Ishikawa (cell line): ENCODE data around the gene LAPTM5.

Source experiments
- CEBPB ChIP-seq: IDR thresholded peaks from 2 replicates; pipeline ENCODE4 v1.6.1; 2012
- CREB1 ChIP-seq: IDR thresholded peaks from 2 replicates; pipeline ENCODE4 v1.6.1; 2012; ENCODE audit warnings: low read depth
- EP300 ChIP-seq: IDR thresholded peaks from 2 replicates; pipeline ENCODE4 v1.6.1; 2012; ENCODE audit warnings: borderline replicate concordance
- FOXM1 ChIP-seq: IDR thresholded peaks from 2 replicates; pipeline ENCODE4 v1.6.1; 2012; ENCODE audit warnings: low read depth, borderline replicate concordance
- MAX ChIP-seq: IDR thresholded peaks from 2 replicates; pipeline ENCODE4 v1.6.1; 2012
- NFIC ChIP-seq: IDR thresholded peaks from 2 replicates; pipeline ENCODE4 v1.6.1; 2012
- RAD21 ChIP-seq: IDR thresholded peaks from 2 replicates; pipeline ENCODE4 v1.6.1; 2012; ENCODE audit warnings: low read depth
- REST ChIP-seq: IDR thresholded peaks from 2 replicates; pipeline ENCODE4 v1.6.1; 2012; ENCODE audit warnings: low read depth, mild to moderate bottlenecking
- TAF1 ChIP-seq: IDR thresholded peaks from 2 replicates; pipeline ENCODE4 v1.6.1; 2012; ENCODE audit warnings: low read depth, mild to moderate bottlenecking
- TCF12 ChIP-seq: IDR thresholded peaks from 2 replicates; pipeline ENCODE4 v1.6.1; 2012; ENCODE audit warnings: low read depth
- TEAD4 ChIP-seq: IDR thresholded peaks from 2 replicates; pipeline ENCODE4 v1.6.1; 2012
- USF1 ChIP-seq: IDR thresholded peaks from 2 replicates; pipeline ENCODE4 v1.6.1; 2012
- YY1 ChIP-seq: IDR thresholded peaks from 2 replicates; pipeline ENCODE4 v1.6.1; 2012; ENCODE audit warnings: low read depth
- ZBTB7A ChIP-seq: IDR thresholded peaks from 2 replicates; pipeline ENCODE4 v1.6.1; 2012; ENCODE audit warnings: low read depth

GRCh38 chr1:30714025-30714424 lies 43.5 kb downstream of the LAPTM5 start:
- TF ChIP-seq EP300 (no peak), TAF1 (no peak), CREB1 (no peak), YY1 (no peak), ZBTB7A (no peak), CEBPB (no peak), MAX (no peak), TCF12 (no peak), USF1 (no peak), RAD21 (no peak), REST (no peak), NFIC (no peak), TEAD4 (no peak), FOXM1 (no peak)
